Lower leg skin (tissue), 3 donors: ENCODE measurements around the gene IQCK.

Experiments
- POLR2A ChIP-seq, 2 donors: fragments of 450-650 bp; IDR thresholded peaks; one replicate each; pipeline ENCODE4 v1.6.1; 2016 to 2017; ENCODE audit warnings: antibody characterized with exemption in 2 of 2, mild to moderate bottlenecking in 1 of 2, moderate library complexity in 1 of 2
- TF ChIP-seq, protein P1 (sequence below), 3 donors: fragments of 450-650 bp; IDR thresholded peaks; one replicate each; pipeline ENCODE4 v1.5.1; 2016; ENCODE audit warnings: antibody characterized with exemption in 3 of 3, mild to moderate bottlenecking in 3 of 3, moderate library complexity in 2 of 3

DNA sequence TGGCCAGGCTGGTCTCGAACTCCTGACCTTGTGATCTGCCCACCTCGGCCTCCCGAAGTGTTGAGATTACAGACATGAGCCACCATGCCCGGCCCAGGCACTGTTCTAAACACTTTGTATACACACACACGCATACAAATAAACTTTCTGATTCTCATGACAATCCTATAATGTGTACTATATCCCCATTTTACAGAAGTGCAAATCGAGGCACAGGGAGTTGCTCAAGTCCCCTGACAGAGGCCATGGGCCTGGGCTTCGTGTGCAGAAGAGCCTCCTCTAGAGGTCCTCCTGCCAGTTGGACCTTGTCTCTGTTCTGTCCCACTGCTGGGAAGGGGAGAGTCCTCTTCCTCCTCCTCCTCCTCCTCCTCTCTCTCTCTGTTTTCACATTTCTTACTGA is 176.5 kb downstream of the IQCK start:
- TF ChIP-seq, protein P1, sequence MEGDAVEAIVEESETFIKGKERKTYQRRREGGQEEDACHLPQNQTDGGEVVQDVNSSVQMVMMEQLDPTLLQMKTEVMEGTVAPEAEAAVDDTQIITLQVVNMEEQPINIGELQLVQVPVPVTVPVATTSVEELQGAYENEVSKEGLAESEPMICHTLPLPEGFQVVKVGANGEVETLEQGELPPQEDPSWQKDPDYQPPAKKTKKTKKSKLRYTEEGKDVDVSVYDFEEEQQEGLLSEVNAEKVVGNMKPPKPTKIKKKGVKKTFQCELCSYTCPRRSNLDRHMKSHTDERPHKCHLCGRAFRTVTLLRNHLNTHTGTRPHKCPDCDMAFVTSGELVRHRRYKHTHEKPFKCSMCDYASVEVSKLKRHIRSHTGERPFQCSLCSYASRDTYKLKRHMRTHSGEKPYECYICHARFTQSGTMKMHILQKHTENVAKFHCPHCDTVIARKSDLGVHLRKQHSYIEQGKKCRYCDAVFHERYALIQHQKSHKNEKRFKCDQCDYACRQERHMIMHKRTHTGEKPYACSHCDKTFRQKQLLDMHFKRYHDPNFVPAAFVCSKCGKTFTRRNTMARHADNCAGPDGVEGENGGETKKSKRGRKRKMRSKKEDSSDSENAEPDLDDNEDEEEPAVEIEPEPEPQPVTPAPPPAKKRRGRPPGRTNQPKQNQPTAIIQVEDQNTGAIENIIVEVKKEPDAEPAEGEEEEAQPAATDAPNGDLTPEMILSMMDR (IDR thresholded peaks at IDR 0.05): no peak
- no peak for TF ChIP-seq POLR2A (IDR thresholded peaks at IDR 0.05)
